ENCODE results near the gene WRNIP1. TPM values are rescaled to one million over a fixed set of nuclear protein-coding genes. Genes with fewer than 3 reads are reported as not detected.

WRNIP1 gene
- total RNA-seq, 1 experiment from 2014 or later = 78.8 TPM

GRCh38 chr6:2754393-2754792, 10.8 kb upstream of the WRNIP1 start:
- H3K4me2 ChIP-seq (ENCODE audit: low read length) = no peak overlapping the region
- H3K36me3 ChIP-seq (ENCODE audit: control insufficient read depth in 1 of 2, insufficient read depth in 2 of 2, low read length in 2 of 2) = no peaks in the 10 kb centered on the region
- no peaks in the 10 kb centered on the region for H3K9me2 ChIP-seq (ENCODE audit: insufficient read depth)
- RAD21 ChIA-PET (ENCODE audit: low non-redundant PET in 1 of 2, low total read pairs in 2 of 2, uncharacterized antibody in 2 of 2, unreplicated experiment in 2 of 2) = no interaction called here
- intact Hi-C loops (cut with micrococcal nuclease) = no loop called here
- CTCF ChIA-PET = no interaction called here
- ATAC-seq (no peak), DNase-seq (ENCODE audit: low read depth, low spot score) (no peak)
- BruUV-seq (replicated peaks) = no TSS peak
- TF ChIP-seq ZBTB33 (IDR thresholded peaks at IDR 0.05; ENCODE audit: extremely low read depth, insufficient replicate concordance, low read length) = no peak
- TF ChIP-seq TCF7L2 (IDR thresholded peaks at IDR 0.05; ENCODE audit: borderline replicate concordance, extremely low read depth, insufficient read depth, insufficient read length) = no peak
- TF ChIP-seq JUND (IDR thresholded peaks at IDR 0.05) = no peak
- no peak for TF ChIP-seq EZH2phosphoT487 (IDR thresholded peaks at IDR 0.05; ENCODE audit: borderline replicate concordance)
- TF ChIP-seq CBX3 (IDR thresholded peaks at IDR 0.05; ENCODE audit: low read depth) = no peak
- TF ChIP-seq YY1 (IDR thresholded peaks at IDR 0.05; ENCODE audit: extremely low read depth, insufficient replicate concordance, low read depth, low read length) = no peak
- TF ChIP-seq SP1 (IDR thresholded peaks at IDR 0.05; ENCODE audit: low read depth) = no peak
- no peak for TF ChIP-seq ELF1 (IDR thresholded peaks at IDR 0.05; ENCODE audit: borderline replicate concordance, low read depth)
- no peak for TF ChIP-seq POLR2AphosphoS5 (IDR thresholded peaks at IDR 0.05; ENCODE audit: low read depth, low read length)
- no peak for TF ChIP-seq EGR1 (IDR thresholded peaks at IDR 0.05; ENCODE audit: low read depth)
- no peak for TF ChIP-seq ZNF274 (IDR thresholded peaks at IDR 0.05; ENCODE audit: low read depth, low read length)
- TF ChIP-seq SRF (IDR thresholded peaks at IDR 0.05; ENCODE audit: low read depth) = no peak
- no peak for TF ChIP-seq ZFX (IDR thresholded peaks at IDR 0.05)
- no peak for TF ChIP-seq CTCF (IDR thresholded peaks at IDR 0.05 in 2 of 3, conservative IDR thresholded peaks at IDR 0.05 in 1 of 3; ENCODE audit: borderline replicate concordance in 1 of 3, insufficient read depth in 1 of 3, low read depth in 2 of 3, low read length in 2 of 3)
- no peak for TF ChIP-seq ATF3 (IDR thresholded peaks at IDR 0.05)
- no peak for TF ChIP-seq SIN3A (IDR thresholded peaks at IDR 0.05; ENCODE audit: low read depth)
- no peak for TF ChIP-seq FOSL1 (IDR thresholded peaks at IDR 0.05; ENCODE audit: low read depth)
- no peak for TF ChIP-seq EZH2 (IDR thresholded peaks at IDR 0.05)
- TF ChIP-seq POLR2A (IDR thresholded peaks at IDR 0.05; ENCODE audit: borderline replicate concordance, extremely low read depth, insufficient read depth, insufficient read length) = no peak
- no peaks in the 10 kb centered on the region for H3K79me2 ChIP-seq (ENCODE audit: insufficient read depth, low read length)
- H3K9ac ChIP-seq (ENCODE audit: low read length) = no peak overlapping the region
- H4K20me1 ChIP-seq (ENCODE audit: insufficient read depth) = no peaks in the 10 kb centered on the region
- no peaks in the 10 kb centered on the region for H3K9me3 ChIP-seq (ENCODE audit: control insufficient read depth in 1 of 2, insufficient read depth in 1 of 2, low read depth in 1 of 2, low read length in 2 of 2)
- POLR2A ChIA-PET = no interaction called here
- H3K27me3 ChIP-seq (ENCODE audit: insufficient read depth, low read length) = no peaks in the 10 kb centered on the region
- no peak overlapping the region for H2AFZ ChIP-seq (ENCODE audit: low read depth, low read length, poor library complexity, severe bottlenecking)
- no peak overlapping the region for H3K27ac ChIP-seq (ENCODE audit: low read depth, low read length)
- peaks cover 3 to 9% of the 10 kb centered on the region in 2 experiments; a peak in 3 of 4 replicates for H3K4me1 ChIP-seq (ENCODE audit: control insufficient read depth in 1 of 2, insufficient read depth in 2 of 2, low read length in 2 of 2)
- H3K4me3 ChIP-seq (replicated peaks in 1 of 2; ENCODE audit: low read depth in 1 of 2, low read length in 2 of 2) = no peak overlapping the region

Measured in HCT116 (cell line).